ENCODE data around the gene CAMK1D. TPM values are rescaled to one million over a fixed set of nuclear protein-coding genes. Genes with fewer than 3 reads are reported as not detected.

The CAMK1D gene
- total and polyA plus RNA-seq, 2 experiments from 2014 or later, result 4.6 to 7.2 TPM

DNA sequence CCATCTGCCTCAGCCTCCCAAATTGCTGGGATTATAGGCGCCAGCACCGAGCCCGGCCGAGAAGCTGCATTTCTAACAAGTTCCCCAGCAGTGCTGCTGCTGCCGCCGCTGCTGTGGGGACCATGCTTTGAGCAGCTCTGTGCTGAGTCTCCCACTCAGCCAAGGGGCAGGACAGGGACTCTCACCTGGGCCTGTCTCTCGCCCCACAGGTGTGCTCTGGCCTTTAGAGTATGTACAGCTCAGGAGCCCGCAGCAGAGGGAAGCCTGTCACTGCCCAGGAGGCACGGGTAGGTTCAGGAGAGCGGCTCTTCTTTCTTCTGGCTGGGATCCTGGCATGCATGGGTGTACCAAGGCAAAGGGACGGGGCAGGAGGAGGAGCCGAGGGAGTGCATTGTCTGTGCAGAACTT, 130.1 kb downstream of the CAMK1D start:
- Mint-ChIP-seq H3K9me3 (peaks cover 16% of the 10 kb centered on the region), H3K27me3 (ENCODE audit: insufficient read depth, low read depth, poor library complexity) (peaks cover 7% of the 10 kb centered on the region), H3K36me3 (ENCODE audit: low read depth) (peaks cover 15% of the 10 kb centered on the region; the same call in 2 of the 3 replicates), H3K27ac (no peak overlapping the region), H3K4me1 (peaks cover 22% of the 10 kb centered on the region), H3K4me3 (no peak overlapping the region)
- no peak overlapping the region for H3K27ac ChIP-seq (ENCODE audit: low read depth)
- 0 out of 2 replicates have a peak, but pooled peaks cover 6% of the 10 kb centered on the region for H3K9me2 ChIP-seq (ENCODE audit: insufficient read depth)
- H3K79me2 ChIP-seq (replicated peaks; ENCODE audit: insufficient read depth), result no peaks in the 10 kb centered on the region
- no peaks in the 10 kb centered on the region for H3K36me3 ChIP-seq (ENCODE audit: insufficient read depth)
- ATAC-seq (no peak), DNase-seq (ENCODE audit: low spot score) (no peak)
- H3F3A ChIP-seq (replicated peaks; ENCODE audit: low read depth), result no peaks in the 10 kb centered on the region; the same call in 1 of the 2 replicates
- TF ChIP-seq CREB1 (CRISPR knock-in tag; IDR thresholded peaks at IDR 0.05; ENCODE audit: low read depth) (no peak), EZH2phosphoT487 (IDR thresholded peaks at IDR 0.05; ENCODE audit: unreplicated experiment) (no peak), ZNF114 (CRISPR knock-in tag; IDR thresholded peaks at IDR 0.05) (no peak), EZH2 (IDR thresholded peaks at IDR 0.05; ENCODE audit: low read depth, unreplicated experiment) (no peak), POLR2AphosphoS5 (IDR thresholded peaks at IDR 0.05; ENCODE audit: low read depth) (no peak), ZNF462 (CRISPR knock-in tag; IDR thresholded peaks at IDR 0.05) (no peak), ZNF331 (CRISPR knock-in tag; IDR thresholded peaks at IDR 0.05; ENCODE audit: low read depth) (no peak), STAT1 (IDR thresholded peaks at IDR 0.05; ENCODE audit: unreplicated experiment) (no peak), JUNB (IDR thresholded peaks at IDR 0.05; ENCODE audit: unreplicated experiment) (no peak), CTCF (conservative IDR thresholded peaks at IDR 0.05; ENCODE audit: low read depth in 2 of 2) (no peak), NANOG (IDR thresholded peaks at IDR 0.05; ENCODE audit: borderline replicate concordance) (no peak)
- TF ChIP-seq, protein P1, sequence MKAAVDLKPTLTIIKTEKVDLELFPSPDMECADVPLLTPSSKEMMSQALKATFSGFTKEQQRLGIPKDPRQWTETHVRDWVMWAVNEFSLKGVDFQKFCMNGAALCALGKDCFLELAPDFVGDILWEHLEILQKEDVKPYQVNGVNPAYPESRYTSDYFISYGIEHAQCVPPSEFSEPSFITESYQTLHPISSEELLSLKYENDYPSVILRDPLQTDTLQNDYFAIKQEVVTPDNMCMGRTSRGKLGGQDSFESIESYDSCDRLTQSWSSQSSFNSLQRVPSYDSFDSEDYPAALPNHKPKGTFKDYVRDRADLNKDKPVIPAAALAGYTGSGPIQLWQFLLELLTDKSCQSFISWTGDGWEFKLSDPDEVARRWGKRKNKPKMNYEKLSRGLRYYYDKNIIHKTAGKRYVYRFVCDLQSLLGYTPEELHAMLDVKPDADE (IDR thresholded peaks at IDR 0.05), result no peak
- TF ChIP-seq, protein P2, sequence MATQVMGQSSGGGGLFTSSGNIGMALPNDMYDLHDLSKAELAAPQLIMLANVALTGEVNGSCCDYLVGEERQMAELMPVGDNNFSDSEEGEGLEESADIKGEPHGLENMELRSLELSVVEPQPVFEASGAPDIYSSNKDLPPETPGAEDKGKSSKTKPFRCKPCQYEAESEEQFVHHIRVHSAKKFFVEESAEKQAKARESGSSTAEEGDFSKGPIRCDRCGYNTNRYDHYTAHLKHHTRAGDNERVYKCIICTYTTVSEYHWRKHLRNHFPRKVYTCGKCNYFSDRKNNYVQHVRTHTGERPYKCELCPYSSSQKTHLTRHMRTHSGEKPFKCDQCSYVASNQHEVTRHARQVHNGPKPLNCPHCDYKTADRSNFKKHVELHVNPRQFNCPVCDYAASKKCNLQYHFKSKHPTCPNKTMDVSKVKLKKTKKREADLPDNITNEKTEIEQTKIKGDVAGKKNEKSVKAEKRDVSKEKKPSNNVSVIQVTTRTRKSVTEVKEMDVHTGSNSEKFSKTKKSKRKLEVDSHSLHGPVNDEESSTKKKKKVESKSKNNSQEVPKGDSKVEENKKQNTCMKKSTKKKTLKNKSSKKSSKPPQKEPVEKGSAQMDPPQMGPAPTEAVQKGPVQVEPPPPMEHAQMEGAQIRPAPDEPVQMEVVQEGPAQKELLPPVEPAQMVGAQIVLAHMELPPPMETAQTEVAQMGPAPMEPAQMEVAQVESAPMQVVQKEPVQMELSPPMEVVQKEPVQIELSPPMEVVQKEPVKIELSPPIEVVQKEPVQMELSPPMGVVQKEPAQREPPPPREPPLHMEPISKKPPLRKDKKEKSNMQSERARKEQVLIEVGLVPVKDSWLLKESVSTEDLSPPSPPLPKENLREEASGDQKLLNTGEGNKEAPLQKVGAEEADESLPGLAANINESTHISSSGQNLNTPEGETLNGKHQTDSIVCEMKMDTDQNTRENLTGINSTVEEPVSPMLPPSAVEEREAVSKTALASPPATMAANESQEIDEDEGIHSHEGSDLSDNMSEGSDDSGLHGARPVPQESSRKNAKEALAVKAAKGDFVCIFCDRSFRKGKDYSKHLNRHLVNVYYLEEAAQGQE (IDR thresholded peaks at IDR 0.05; ENCODE audit: unreplicated experiment), result no peak
- H3K4me3 ChIP-seq, result no peak overlapping the region
- peaks cover 17% of the 10 kb centered on the region for H3K4me1 ChIP-seq (ENCODE audit: insufficient read depth)
- no peaks in the 10 kb centered on the region for H3K27me3 ChIP-seq (ENCODE audit: insufficient read depth)
- H3K4me2 ChIP-seq, result no peak overlapping the region
- no peaks in the 10 kb centered on the region for H4K20me1 ChIP-seq (replicated peaks; ENCODE audit: insufficient read depth)
- H2AFZ ChIP-seq, result no peak overlapping the region
